HG03521 (cell line): ENCODE measurements around the gene STXBP6.

ENCODE experiments used
- ATAC-seq: cut with Tn5 transposase; IDR thresholded peaks from one replicate; pipeline ENCODE4 v1.9.1; 2021; ENCODE audit warnings: mild to moderate bottlenecking, moderate library complexity; ENCODE audit not compliant: unreplicated experiment

The STXBP6 gene

GRCh38 chr14:24892497-24893051 lies 157.4 kb downstream of the STXBP6 start:
- no peak for ATAC-seq

GRCh38 chr14:24891987-24892496 lies 157.9 kb downstream of the STXBP6 start:
- no peak for ATAC-seq

- ATAC-seq, result no peak
Measured at GRCh38 chr14:24890716-24891115, 159.2 kb downstream of the STXBP6 start.

- ATAC-seq, result no peak
Measured at GRCh38 chr14:24889843-24890242, 160.1 kb downstream of the STXBP6 start.

- ATAC-seq, result no peak
Measured at GRCh38 chr14:24888532-24888931, 161.4 kb downstream of the STXBP6 start.

GRCh38 chr14:24887623-24888304 lies 162.2 kb downstream of the STXBP6 start:
- ATAC-seq, result no peak

GRCh38 chr14:24885410-24885913 lies 164.5 kb downstream of the STXBP6 start:
- no peak for ATAC-seq

GRCh38 chr14:24883576-24883975 lies 166.4 kb downstream of the STXBP6 start:
- ATAC-seq, result no peak

GRCh38 chr14:24881116-24881893 lies 168.6 kb downstream of the STXBP6 start:
- ATAC-seq, result no peak

- ATAC-seq, result no peak
Measured at GRCh38 chr14:24880689-24881088, 169.3 kb downstream of the STXBP6 start.

- ATAC-seq, result no peak
Measured at GRCh38 chr14:24879661-24880386, 170.1 kb downstream of the STXBP6 start.

- no peak for ATAC-seq
Measured at GRCh38 chr14:24876996-24877395, 173.0 kb downstream of the STXBP6 start.

- no peak for ATAC-seq
Measured at GRCh38 chr14:24875991-24876878, 173.7 kb downstream of the STXBP6 start.

- no peak for ATAC-seq
Measured at GRCh38 chr14:24875203-24875838, 174.6 kb downstream of the STXBP6 start.

GRCh38 chr14:24874514-24875202 lies 175.3 kb downstream of the STXBP6 start:
- ATAC-seq, result no peak

GRCh38 chr14:24873551-24873950 lies 176.4 kb downstream of the STXBP6 start:
- ATAC-seq, result no peak

GRCh38 chr14:24870949-24871701 lies 178.8 kb downstream of the STXBP6 start:
- ATAC-seq, result no peak

- ATAC-seq, result no peak
Measured at GRCh38 chr14:24868389-24868788, 181.6 kb downstream of the STXBP6 start.
